ENCODE measurements around the gene ARHGDIG. TPM values are rescaled to one million over a fixed set of nuclear protein-coding genes. Genes with fewer than 3 reads are reported as not detected.

ARHGDIG gene
- total and polyA plus RNA-seq, 9 of the 15 experiments (the other 6 are each of a cell fraction or from before 2014, with no cell fraction given) = 0.36 to 2.5 (median 0.64) TPM; not detected in 2

GRCh38 chr16:278863-279366 is 1.5 kb upstream of the ARHGDIG start (continued):
- TF ChIP-seq REST (IDR thresholded peaks at IDR 0.05; ENCODE audit: borderline replicate concordance) (peak; percentile 58), REST (CRISPR knock-in tag; IDR thresholded peaks at IDR 0.05; ENCODE audit: low read depth) (no peak), YY1 (IDR thresholded peaks at IDR 0.05; ENCODE audit: borderline replicate concordance in 1 of 3, control insufficient read depth in 1 of 3, extremely low read depth in 1 of 3, insufficient read depth in 3 of 3, insufficient read length in 1 of 3, insufficient replicate concordance in 2 of 3, low read depth in 1 of 3, low read length in 2 of 3) (no peak), HDAC1 (IDR thresholded peaks at IDR 0.05) (no peak), ZFP30 (CRISPR knock-in tag; IDR thresholded peaks at IDR 0.05; ENCODE audit: borderline replicate concordance) (no peak), CREB3L1 (IDR thresholded peaks at IDR 0.05; ENCODE audit: borderline replicate concordance, low read depth) (no peak), DNMT1 (IDR thresholded peaks at IDR 0.05) (no peak), SMAD1 (IDR thresholded peaks at IDR 0.05; ENCODE audit: low read depth, low read length, partially characterized antibody) (no peak), ZNF407 (IDR thresholded peaks at IDR 0.05; ENCODE audit: low read depth) (no peak)
